Measurements from ENCODE around the gene MPDZ. TPM values are rescaled to one million over a fixed set of nuclear protein-coding genes. Genes with fewer than 3 reads are reported as not detected.

The MPDZ gene
- total RNA-seq, 1 experiment from 2014 or later = 16.6 TPM

GRCh38 chr9:13118313-13118712 is 161.2 kb downstream of the MPDZ start:
- no peaks in the 10 kb centered on the region for H3K9me3 ChIP-seq (ENCODE audit: control insufficient read depth, insufficient read depth, low read depth, low read length)
- no peak overlapping the region for H3K27ac ChIP-seq (ENCODE audit: low read length)
- no peak overlapping the region for H3K4me3 ChIP-seq (ENCODE audit: low read depth in 2 of 2, low read length in 2 of 2)
- in situ Hi-C loops (cut with HindIII; ENCODE audit: low pct_unique_long_range_greater_than_20kb, low sequenced_read_pairs) = no loop called here
- TF ChIP-seq CTCF (IDR thresholded peaks at IDR 0.05) (no peak), REST (IDR thresholded peaks at IDR 0.05; ENCODE audit: insufficient read depth in 1 of 2, low read depth in 2 of 2, low read length in 1 of 2) (no peak), TCF7L2 (IDR thresholded peaks at IDR 0.05; ENCODE audit: low read depth, low read length) (no peak), POLR2AphosphoS5 (IDR thresholded peaks at IDR 0.05; ENCODE audit: low read depth, low read length) (no peak), SIN3A (IDR thresholded peaks at IDR 0.05; ENCODE audit: borderline replicate concordance, insufficient read depth, low read depth, low read length) (no peak)
- H3K4me1 ChIP-seq (ENCODE audit: control insufficient read depth, insufficient read depth, low read length) = no peaks in the 10 kb centered on the region
- H3K36me3 ChIP-seq (ENCODE audit: control insufficient read depth, insufficient read depth, low read length) = no peaks in the 10 kb centered on the region; the same call in 1 of the 2 replicates
- POLR2A ChIA-PET = no interaction called here
- intact Hi-C loops (cut with micrococcal nuclease; ENCODE audit: unreplicated experiment) = no loop called here
- H3K27me3 ChIP-seq (ENCODE audit: control insufficient read depth, insufficient read depth, low read length) = no peaks in the 10 kb centered on the region
- no TSS peak for BruUV-seq (replicated peaks)
- DNase-seq (ENCODE audit: low read depth, low spot score) (no peak), ATAC-seq (no peak)
- CTCF ChIA-PET = no interaction called here

- ATAC-seq (no peak), DNase-seq (ENCODE audit: low read depth, low spot score) (no peak)
- no peak for TF ChIP-seq REST (IDR thresholded peaks at IDR 0.05; ENCODE audit: insufficient read depth in 1 of 2, low read depth in 2 of 2, low read length in 1 of 2)
- no peak for TF ChIP-seq CTCF (IDR thresholded peaks at IDR 0.05)
- TF ChIP-seq TCF7L2 (IDR thresholded peaks at IDR 0.05; ENCODE audit: low read depth, low read length) = no peak
- no peak for TF ChIP-seq SIN3A (IDR thresholded peaks at IDR 0.05; ENCODE audit: borderline replicate concordance, insufficient read depth, low read depth, low read length)
- TF ChIP-seq POLR2AphosphoS5 (IDR thresholded peaks at IDR 0.05; ENCODE audit: low read depth, low read length) = no peak
- H3K9me3 ChIP-seq (ENCODE audit: control insufficient read depth, insufficient read depth, low read depth, low read length) = no peaks in the 10 kb centered on the region
- H3K27ac ChIP-seq (ENCODE audit: low read length) = no peak overlapping the region
- CTCF ChIA-PET = no interaction called here
- H3K36me3 ChIP-seq (ENCODE audit: control insufficient read depth, insufficient read depth, low read length) = no peaks in the 10 kb centered on the region; the same call in 1 of the 2 replicates
- in situ Hi-C loops (cut with HindIII; ENCODE audit: low pct_unique_long_range_greater_than_20kb, low sequenced_read_pairs) = no loop called here
- no peaks in the 10 kb centered on the region for H3K4me1 ChIP-seq (ENCODE audit: control insufficient read depth, insufficient read depth, low read length)
- no peak overlapping the region for H3K4me3 ChIP-seq (ENCODE audit: low read depth in 2 of 2, low read length in 2 of 2)
- intact Hi-C loops (cut with micrococcal nuclease; ENCODE audit: unreplicated experiment) = no loop called here
- no peaks in the 10 kb centered on the region for H3K27me3 ChIP-seq (ENCODE audit: control insufficient read depth, insufficient read depth, low read length)
- BruUV-seq (replicated peaks) = no TSS peak
- POLR2A ChIA-PET = interaction anchor here (0.7 kb wide), 1 partner anchor 263 kb away, joined by 3 read pairs; no protein-coding TSS in a partner anchor
Measured at GRCh38 chr9:13116292-13116691, 163.2 kb downstream of the MPDZ start.
